Fibroblast of skin of right biceps (primary cell): ENCODE measurements around the gene ZNF532.

Experiments
- DNase-seq: peaks from one replicate; pipeline ENCODE4 v3.0.0-alpha.2; 2013

The ZNF532 gene

GRCh38 chr18:58983260-58984155 lies 118.8 kb downstream of the ZNF532 start:
- DNase-seq, result no peak

GRCh38 chr18:58988600-58988999 lies 123.9 kb downstream of the ZNF532 start:
- DNase-seq, result peak; percentile 26

DNA sequence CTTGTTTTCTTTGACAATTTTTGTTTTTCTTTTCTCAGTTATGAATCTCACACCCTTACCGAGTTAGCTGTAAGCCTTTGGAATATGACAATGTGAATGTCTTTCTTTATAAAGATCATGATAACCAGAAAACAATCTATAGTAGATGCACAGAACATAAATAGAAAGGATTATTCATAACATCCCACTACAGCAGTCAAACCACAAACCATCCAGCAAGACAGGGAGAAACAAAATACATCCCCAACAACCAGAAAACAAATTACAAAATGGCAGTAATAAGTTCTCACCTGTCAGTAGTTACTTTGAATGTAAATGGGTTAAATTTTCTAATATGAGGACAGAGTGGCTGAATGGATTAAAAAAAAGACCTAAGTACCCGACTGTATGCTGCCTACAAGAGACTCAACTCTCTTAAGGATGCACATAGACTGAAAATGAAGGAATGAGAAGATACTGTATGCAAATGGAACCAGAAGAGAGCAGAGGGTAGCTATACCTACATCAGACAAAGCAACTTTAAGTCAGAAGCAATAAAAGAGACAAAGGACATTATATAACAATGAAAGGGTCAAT lies 124.6 kb downstream of the ZNF532 start:
- DNase-seq, result no peak

GRCh38 chr18:58990720-58991119 lies 126.0 kb downstream of the ZNF532 start:
- DNase-seq, result no peak

- peak; percentile 52 for DNase-seq
These were observed 126.6 kb downstream of the ZNF532 start for GRCh38 chr18:58991167-58991798.

DNA sequence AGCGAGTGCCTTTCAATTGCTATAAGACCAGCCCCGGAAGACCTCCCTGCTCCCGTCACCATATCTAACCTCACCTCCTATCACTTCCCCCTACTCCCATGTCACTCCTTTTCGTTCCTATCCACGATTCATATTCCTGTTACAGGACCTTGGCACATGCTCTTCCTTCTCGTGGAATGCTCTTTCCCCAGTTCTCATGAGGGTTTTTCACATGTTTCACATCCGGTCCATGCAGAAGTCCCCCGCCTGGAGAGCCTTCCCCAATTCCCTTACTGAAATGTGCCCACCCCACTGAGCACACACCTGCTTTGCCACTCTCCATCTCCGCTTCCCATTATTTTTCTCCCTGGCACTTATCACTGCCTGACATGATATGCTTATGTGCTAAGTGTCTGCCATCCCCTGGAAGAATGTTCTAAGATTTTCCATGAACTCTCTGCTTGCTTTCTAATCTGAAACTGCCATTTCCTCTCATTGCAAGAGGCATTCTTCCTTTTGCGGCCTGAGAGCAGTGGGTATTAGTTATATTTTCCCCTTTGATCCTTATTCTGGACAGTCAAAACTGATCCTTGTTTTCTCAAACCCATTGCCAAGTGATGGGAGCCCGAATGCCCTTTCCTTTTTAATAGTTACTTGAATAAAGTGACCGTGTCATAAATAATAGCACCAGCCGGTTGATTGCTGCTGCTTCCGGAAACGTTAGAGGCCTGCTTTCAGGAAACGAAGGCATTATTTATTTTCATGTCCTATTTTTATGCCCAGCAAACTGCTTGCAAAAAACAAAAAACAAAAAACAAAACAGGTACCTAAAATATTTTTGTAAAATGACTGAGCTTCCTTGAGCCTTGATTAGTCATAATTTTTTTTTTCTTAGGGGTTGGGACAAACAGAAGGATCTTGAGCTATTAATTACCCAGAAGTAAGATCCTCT lies 127.9 kb downstream of the ZNF532 start:
- no peak for DNase-seq

DNA sequence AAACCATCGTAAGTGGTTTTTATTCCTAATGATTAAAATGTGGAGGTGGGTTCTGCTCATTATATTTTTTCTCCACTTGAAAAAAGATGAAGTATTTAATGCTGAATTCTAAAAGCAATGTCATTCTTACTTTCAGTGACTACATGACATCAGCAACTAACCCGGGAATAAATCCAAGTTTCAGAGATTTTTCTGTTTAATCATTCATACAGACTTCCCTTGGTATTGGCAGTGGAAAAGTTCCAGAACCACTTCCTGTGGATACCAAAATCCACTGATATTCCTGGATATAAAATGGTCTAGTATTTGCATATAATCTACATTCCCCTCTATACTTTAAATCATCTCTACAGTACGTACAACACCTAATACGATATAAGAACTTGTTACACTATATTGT lies 128.6 kb downstream of the ZNF532 start:
- DNase-seq, result peak; percentile 96

GRCh38 chr18:58995663-58996062 lies 131.0 kb downstream of the ZNF532 start:
- no peak for DNase-seq

- DNase-seq, result peak; percentile 85
These were observed 131.5 kb downstream of the ZNF532 start for GRCh38 chr18:58996131-58996641.

- no peak for DNase-seq
These were observed 132.0 kb downstream of the ZNF532 start for GRCh38 chr18:58996696-58997095.

GRCh38 chr18:58997811-58998337 lies 133.2 kb downstream of the ZNF532 start:
- peak; percentile 96 for DNase-seq

- peak; percentile 86 for DNase-seq
These were observed 133.9 kb downstream of the ZNF532 start for GRCh38 chr18:58998401-58999203.

- no peak for DNase-seq
These were observed 136.5 kb downstream of the ZNF532 start for GRCh38 chr18:59001166-59001565.

DNA sequence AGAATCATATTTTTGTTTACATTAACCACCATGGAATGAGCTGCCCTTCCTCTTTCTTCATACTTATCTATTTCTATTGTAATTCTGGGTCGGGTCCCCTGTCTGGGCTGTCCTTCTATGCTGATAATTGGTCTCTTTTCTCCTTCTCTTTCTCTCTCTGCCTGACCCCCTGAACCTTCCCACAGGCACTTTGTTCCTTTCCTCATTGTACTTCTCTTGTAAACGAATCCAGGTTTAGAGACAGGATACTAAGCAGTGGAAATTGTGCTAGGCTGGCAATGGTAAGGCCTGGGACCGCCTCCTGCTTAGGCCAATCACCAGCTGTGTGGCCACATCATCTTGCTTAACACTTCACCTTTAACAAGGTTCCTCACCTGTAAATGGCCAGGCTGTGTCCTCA lies 137.0 kb downstream of the ZNF532 start:
- DNase-seq, result no peak

DNA sequence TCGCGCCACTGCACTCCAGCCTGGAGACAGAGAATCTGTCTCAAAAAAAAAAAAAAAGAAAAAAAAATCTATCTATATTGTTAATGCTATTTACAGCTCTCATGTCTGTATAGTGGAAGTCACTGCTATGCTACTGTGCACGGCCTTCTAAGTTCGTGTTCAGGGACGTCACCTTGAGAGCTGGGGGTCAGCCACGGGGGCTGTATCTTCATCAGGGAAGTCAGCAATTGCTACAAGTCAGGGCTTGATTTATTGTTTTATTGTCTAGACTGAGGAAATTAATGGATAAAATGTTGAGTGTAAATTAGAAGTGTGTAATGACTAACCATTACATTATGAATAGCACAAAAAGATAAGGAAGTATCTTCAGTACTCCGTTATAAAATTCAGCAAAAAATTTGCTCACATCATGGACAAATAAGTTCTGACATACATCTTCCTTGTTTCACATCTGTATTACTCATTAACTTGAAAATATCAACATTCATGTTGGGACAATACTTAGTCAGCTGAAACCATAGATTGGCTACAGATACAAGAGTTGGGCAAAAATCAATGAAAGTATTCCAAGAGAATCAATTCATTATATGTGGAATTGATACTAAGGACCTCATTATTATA lies 138.4 kb downstream of the ZNF532 start:
- no peak for DNase-seq

DNA sequence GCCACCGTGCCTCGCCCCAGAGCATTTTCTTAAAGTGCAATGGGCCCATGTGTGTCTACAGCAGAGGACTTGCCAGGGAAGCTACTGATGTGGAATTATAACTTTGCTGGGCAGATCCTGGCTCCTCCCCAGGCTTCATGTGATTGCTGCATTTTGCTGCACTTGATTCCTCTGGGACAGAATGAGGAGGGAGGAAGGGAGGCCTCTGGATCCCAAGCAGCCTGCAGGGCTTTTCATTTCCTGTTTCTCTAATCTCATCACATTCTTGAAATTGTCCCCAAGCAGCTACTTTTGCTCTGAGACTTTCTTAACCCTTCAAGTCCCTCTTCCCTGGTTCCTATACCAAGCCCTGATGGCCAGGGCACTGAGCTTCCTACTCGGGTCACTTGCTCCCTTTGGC lies 140.6 kb downstream of the ZNF532 start:
- DNase-seq, result peak; percentile 87

DNA sequence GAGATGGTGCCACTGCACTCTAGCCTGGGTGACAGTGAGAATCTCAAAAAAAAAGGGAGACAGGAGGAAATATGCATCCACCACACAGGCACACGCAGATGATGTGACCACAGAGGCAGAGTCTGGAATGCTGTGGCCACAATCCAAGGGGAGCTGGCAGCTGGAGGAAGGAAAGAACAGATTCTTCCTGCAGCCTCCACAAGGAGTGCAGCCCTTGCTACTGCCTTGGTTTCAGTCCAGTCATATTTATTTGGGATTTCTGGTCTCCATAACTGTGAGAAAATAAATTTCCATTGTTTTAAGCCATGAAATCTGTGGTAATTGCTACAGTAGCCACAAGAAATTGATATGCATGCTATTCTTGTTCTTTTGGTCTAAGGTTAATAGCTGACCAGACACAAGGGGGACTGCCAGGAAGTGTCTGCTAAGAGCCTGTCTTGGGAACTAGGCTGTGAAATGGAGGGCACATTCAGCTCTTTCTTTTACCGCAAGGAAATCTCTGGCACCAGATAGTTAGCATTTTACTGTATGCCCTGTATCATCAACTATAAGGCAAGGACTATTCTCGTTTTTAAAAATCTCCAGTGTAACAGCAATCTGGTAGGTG lies 141.9 kb downstream of the ZNF532 start:
- DNase-seq, result peak; percentile 68

DNA sequence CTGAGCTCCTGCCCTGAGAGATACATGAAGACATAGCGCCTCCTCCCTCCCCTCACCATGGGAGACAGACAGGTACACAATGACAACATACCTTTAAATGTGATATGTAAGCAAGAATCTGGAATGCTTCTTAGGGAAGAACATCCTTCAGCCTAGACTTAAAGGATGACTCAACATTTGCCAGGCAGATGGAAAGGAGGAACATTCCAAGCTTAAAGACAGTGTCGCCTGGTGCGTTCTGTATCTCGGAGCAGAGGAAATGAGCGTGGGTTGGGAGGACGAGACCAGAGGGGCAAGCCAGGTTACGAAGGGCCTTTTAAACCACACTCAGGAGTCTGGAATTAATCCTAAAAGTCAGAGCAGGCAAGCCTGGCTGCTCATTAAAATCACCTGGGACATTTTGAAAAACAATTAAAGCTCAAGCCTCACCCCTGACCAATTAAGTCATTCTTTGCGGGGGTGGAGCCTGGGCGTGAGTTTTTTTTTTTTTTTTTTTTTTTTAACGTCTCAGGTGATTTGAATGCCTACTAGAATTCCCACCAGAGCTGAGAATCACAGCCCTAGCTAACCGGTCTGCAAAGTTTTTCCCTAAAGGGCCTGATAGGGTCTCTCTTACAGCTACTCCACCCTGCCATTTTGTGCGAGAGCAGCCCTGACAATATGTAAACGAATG lies 143.8 kb downstream of the ZNF532 start:
- DNase-seq, result peak; percentile 82

DNA sequence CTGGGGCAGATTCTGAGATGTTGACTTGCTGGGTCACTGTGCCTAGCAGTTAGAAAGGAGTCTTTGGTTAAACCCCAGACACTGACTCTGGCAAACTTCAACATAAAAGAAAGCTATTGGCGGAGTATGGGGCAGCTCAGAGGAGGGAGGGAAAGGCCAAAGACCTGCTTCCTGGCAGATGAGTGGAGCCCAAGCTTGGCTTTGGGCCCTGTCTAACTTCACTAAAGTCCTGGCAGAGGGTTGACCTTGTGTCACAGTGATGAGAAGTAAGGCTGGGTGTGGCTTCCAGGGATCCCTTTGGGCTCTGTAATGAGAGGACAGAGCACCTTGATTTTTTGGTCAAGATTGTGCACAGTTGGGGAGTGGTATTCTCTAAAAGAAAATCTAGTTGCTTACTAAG lies 145.2 kb downstream of the ZNF532 start:
- DNase-seq, result no peak

DNA sequence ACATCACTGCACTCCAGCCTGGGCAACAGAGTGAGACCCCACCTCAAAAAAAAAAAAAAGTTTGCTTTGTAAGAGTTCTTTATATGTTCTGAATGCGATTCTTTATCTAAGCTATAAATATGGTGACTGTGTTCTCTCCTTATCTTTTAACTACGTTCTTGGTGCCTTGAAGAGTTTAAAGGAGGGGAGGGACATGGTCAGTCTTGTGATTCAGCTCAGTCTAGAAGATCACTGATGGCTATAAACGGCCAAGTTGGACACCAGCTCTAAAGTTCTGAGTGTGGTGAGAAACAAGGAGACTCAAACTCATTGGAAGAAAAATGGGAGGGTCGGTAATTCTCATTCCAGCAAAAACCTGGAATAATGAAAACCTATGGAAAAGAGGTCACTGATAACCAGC lies 146.6 kb downstream of the ZNF532 start:
- DNase-seq, result no peak
